HG03442 (cell line): ENCODE results near the gene NDUFB2.
"Not testable (repeated sequence)": the region's sequence is repeated elsewhere in the genome, so short reads cannot be mapped to it uniquely, and the experiment has no call there.

Experiments used
- ATAC-seq: cut with Tn5 transposase; IDR thresholded peaks from one replicate; pipeline ENCODE4 v1.9.1; 2021; ENCODE audit warnings: mild to moderate bottlenecking, moderate library complexity; ENCODE audit not compliant: unreplicated experiment

NDUFB2 gene

GRCh38 chr7:140672382-140673062 is 24.0 kb upstream of the NDUFB2 start, which contains the start of gene ADCK2:
TSS of gene ADCK2 (plus strand) at chr7:140672945. CDS start at chr7:140673331, 386 bp downstream.
- ATAC-seq, result peak; percentile 48

DNA sequence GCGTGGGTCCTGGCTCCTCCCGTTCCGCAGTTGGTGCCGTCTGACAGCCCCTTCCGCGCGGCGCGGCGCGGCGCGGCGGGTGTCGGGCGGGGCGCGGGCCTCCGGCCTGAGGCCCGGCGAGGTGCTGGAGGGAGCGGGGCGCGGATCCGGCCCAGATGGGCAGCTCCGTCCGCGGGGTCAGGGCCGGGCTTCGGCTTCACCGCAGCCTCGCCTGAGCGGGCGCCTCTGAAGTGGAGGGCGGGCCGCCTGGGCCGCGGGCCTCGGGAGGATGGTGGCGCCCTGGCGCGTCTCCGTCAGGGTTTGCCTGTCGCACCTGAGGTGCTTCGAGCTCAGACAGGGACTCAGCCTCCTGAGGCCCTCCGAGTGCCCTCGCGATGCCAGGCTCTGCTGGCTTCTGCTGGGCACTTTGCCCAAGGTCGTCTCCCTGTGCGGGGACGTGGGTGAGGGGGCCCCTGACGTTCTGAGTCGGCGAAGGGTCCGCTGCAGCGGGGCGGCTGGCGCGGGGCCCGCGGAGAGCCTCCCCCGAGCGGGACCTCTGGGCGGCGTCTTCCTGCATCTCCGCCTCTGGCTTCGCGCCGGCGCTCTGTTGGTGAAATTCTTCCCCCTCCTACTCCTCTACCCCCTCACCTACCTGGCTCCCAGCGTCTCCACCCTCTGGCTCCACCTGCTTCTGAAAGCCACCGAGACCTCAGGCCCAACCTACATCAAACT is 23.3 kb upstream of the NDUFB2 start:
- ATAC-seq, result peak; percentile 42

DNA sequence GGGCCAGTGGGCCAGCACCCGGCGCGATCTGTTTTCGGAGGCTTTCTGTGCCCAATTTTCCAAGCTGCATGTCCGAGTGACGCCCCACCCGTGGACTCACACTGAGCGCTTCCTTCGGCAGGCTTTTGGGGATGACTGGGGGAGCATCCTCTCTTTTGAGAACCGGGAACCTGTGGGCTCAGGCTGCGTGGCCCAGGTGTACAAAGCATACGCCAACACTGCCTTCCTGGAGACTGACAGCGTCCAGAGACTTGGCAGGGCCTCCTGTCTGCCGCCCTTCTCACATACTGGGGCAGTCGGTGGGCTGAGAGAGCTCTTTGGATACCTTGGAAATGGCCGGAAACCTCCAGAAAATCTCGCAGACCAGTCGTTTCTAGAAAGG is 22.7 kb upstream of the NDUFB2 start:
- no peak for ATAC-seq

- no peak for ATAC-seq
Measured at GRCh38 chr7:140674356-140674800, 22.1 kb upstream of the NDUFB2 start.

GRCh38 chr7:140674899-140675701 is 21.4 kb upstream of the NDUFB2 start:
- ATAC-seq, result no peak

DNA sequence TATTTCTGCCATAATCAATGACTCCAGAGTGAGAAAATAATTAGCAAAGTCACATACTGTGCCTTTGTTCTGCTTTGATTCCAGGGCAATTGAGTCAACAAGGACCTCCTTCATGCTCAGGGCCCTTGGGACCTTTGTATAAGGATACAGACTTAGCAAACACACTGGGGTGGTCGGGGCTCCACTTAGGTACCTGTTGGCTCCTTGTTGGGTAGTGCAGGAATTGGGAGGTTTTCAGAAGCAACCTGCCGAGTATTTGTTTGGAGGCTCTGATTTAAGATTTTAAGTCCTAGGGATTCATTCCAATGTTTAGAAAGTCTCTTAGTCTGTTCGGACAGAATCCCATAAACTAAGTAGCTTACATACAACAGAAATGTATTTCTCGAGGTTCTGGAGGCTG is 20.8 kb upstream of the NDUFB2 start:
- no peak for ATAC-seq

GRCh38 chr7:140676306-140676705 is 20.2 kb upstream of the NDUFB2 start:
- peak; percentile 49 for ATAC-seq

DNA sequence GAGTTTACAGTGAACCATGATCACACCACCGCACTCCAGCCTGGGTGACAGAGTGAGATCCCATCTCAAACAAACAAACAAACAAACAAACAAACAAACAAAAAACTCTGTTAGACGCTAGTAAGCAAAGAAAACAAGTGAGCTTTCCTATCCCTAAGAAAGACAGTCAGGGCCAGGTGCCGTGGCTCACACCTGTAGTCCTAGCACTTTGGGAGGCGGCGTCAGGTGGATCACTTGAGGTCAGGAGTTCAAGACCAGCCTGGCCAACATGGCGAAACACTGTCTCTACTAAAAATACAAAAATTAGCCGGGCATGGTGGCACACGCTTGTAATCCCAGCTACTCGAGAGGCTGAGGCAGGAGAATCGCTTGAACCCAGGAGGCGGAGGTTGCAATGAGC is 19.6 kb upstream of the NDUFB2 start:
- not testable (repeated sequence) for ATAC-seq

DNA sequence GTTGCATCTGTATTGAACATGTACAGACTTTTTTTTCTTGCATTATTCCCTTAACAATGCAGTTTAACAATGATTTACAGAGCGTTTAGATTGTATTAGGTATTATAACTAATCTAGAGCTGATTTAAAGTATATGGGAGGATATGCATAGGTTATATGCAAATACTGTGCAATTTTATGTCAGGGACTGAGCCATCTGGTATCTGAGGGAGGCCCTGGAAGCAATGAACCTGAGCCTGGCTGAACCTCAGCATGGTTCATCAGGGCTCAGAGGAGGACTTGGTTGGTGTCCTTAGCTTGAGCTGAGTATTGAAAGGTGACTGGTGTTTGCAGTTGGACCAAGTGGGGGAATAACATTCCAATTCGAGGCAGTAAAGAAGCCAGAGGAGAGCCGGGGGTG is 19.0 kb upstream of the NDUFB2 start:
- no peak for ATAC-seq

GRCh38 chr7:140678081-140678815 is 18.3 kb upstream of the NDUFB2 start:
- ATAC-seq, result no peak

DNA sequence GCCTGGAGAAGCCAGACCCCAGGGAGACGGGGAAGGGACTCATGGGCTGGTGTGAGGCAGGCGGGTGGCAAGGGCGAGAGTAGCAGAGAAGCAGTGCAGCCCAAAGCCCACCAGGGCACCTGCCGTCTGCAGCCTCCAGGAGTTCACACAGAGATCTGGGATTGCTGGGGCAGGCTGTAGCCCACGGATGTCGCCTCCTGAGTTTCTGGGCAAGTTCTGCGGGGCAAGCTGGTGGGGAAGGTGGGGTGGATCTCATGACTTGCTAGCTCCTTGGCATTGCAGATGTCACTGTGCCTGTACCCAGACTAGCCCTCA is 17.7 kb upstream of the NDUFB2 start:
- no peak for ATAC-seq

GRCh38 chr7:140679186-140679585 is 17.3 kb upstream of the NDUFB2 start:
- no peak for ATAC-seq

- ATAC-seq, result no peak
Measured at GRCh38 chr7:140680886-140681285, 15.6 kb upstream of the NDUFB2 start.

DNA sequence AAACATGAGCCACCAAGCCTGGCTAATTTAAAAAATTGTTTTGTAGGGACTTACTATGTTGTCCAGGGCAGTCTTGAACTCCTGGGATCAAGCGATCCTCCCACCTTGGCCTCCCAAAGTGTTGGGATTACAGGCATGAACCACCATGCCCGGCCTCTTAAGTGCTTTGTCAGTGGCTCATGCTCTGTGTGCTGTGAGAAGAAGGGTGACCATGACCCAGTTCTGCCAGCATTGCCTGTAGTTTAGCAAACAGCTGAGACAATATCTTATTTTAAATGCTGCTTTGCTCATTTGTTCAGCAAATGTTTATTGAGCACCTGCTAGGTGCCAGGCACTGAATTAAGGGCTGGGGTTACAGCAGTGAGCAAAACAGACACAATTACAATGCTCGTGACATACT is 14.7 kb upstream of the NDUFB2 start:
- no peak for ATAC-seq

- no peak for ATAC-seq
Measured at GRCh38 chr7:140683657-140684056, 12.9 kb upstream of the NDUFB2 start.

GRCh38 chr7:140684066-140684950 is 12.2 kb upstream of the NDUFB2 start:
- no peak for ATAC-seq

DNA sequence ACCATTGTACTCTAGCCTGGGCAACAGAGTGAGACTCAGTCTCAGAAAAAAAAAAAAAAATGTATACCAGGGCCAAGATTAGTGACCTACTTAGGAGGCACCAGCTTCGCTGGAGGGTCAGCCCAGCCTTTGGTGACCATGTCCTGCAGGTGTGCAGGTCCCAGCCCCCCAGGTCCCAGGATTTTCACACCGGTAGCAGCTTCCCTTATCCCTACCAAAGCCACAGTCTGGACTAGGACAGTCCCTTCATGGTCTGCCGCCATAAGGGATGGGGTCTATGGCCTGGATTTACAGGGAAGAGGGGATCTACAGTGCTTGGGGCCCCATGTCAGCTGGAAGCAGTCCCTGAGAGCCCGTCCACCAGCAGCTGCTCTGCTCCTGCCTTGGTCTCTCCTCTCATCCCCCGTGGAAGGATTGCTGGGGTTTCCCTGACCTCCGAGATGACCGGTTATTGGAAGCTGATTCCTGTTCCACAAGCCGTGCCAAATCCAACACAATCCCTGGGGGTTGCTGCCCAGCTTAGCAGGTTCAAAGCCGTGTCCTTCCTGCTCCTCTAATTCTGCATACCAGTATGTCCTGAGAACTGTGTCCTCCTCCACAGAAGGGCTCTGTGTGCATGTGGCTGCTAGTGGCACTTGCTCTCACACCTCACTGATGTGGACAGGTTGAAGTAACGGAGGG is 11.0 kb upstream of the NDUFB2 start:
- no peak for ATAC-seq

DNA sequence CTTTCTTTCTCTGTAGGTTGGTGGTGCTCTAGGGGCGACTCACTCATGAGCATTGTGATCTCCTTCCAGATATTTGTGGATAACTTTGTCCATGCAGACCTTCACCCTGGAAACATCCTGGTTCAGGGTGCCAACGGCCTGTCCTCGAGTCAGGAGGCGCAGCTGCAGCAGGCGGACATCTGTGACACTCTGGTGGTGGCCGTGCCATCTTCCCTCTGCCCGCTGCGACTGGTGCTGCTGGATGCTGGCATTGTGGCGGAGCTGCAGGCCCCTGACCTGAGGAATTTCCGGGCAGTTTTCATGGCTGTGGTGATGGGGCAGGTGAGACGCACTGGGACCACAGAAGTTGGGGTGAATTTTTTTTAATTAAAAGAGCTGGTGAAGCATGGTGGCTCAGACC is 9.6 kb upstream of the NDUFB2 start:
- ATAC-seq, result no peak

- no peak for ATAC-seq
Measured at GRCh38 chr7:140688341-140688740, 8.2 kb upstream of the NDUFB2 start.
